DMS 273 treated with DMSO at 0.1 percent for 48 hours (cell line): ENCODE measurements around the gene ABCC8.

Experiments used
- DNase-seq: peaks from one replicate; lab custom pipeline; 2025; lab: John Stamatoyannopoulos, UW

ABCC8 gene

GRCh38 chr11:17386331-17387084 lies 90.1 kb downstream of the ABCC8 start:
- DNase-seq: no peak

DNA sequence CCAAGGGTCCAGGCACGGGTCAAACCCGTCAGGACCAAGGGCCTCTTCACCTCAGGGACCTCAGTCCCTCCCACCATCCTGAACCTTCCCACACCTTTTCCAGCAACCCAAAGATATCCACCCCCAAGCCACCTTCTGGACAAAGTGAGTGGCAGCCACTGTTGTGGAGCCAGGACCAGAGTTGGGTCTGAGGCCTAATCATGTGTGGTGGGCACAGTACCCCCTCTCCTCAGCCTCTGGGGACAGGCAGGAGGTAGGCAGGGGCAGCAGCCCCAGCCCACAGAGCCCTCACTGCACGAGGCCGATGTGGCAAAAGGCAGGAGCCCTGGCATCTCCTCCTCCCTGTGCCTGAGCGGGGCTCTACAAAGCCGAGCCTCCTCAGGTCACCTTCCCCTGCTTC lies 90.7 kb downstream of the ABCC8 start:
- no peak for DNase-seq

DNA sequence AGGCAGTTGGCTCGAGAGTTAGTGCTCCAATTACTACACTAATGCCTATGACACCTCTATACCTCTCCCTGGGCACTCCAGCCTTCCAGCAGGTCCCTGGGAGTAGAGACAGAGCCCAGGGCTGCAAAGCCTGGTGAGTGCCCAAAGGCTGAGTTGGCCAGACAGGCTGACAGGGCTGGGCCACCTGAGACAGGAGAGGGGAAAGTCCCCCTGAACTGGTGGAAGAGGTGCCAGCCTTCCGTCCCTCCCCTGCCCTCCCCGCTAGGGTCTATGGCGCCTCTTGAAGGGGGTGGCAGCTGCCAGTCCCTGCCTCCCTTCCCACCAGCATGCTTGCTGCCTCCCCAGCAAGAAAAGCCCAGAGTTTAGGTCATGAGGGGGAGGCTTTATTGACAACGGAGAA lies 91.2 kb downstream of the ABCC8 start:
- DNase-seq: no peak

GRCh38 chr11:17384002-17384511 lies 92.6 kb downstream of the ABCC8 start:
- peak; percentile 38 for DNase-seq

DNA sequence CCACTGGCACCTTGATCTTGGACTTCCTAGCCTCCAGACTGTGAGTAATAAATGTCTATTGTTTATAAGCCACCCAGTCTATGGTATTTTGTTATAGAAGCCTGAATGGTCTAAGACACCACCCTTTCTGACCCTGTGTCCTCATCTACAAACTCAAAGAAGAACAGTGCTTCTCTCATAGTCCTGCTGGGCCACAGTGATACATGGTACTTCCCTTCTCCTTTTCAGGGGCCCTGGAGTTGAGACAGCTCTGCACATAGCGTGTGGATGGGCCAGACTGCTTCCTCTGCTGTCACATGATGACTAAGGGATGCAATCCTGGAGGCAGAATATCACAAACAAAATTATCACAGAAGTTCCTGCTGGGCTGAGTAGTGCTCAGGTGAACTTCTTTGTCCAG lies 93.2 kb downstream of the ABCC8 start:
- no peak for DNase-seq

DNA sequence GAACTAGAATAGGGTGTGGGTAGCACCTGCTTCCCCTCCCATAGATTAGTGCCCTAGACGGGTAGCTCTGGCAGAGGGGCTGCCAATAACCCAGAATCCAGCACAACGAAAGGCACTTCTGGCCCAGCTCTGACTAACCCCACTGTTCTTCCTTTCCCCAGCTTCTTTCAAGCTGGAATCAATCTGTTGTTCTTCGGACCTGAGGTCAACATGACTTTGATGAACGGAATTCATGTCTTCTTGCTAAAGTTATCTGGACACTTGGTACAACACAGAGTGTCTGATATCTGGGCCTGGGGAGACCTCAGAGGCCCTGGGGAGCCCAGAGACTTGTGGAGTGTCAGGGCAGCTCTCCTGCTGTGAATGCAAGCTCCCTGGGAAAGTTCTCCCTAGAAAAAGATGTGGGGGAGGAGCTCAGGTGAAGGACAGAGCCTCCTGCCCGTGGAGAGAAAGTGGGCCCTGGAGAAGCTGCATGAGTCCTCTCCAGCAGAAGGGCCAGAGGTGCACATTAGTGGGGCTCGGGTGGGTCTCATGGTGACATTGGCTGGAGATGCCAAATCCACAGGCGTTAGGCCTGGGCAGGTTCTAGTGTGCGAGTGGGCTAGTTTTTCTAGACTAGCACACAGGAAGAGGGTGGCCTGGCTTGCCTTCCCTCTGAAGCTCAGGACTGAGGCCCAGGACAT lies 94.5 kb downstream of the ABCC8 start:
- DNase-seq: no peak

DNA sequence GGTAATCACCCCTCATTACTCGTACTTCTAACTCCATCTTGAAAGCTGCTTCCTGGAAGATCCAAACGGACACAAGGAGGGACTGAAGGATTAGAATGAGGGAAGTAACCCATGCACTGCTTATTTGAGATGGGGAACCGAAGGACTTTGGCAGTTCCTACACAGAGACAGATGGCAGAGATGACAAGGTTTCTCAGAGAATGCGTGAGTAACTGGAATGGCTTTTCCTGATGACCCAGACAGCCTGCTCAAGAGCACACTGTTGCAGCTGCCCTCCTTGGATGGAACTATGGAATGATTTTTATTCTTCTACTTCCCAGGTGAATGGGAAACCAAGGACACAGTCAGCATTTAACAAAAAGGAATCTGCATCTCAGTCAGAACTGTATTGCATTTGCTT lies 95.5 kb downstream of the ABCC8 start:
- no peak for DNase-seq

DNA sequence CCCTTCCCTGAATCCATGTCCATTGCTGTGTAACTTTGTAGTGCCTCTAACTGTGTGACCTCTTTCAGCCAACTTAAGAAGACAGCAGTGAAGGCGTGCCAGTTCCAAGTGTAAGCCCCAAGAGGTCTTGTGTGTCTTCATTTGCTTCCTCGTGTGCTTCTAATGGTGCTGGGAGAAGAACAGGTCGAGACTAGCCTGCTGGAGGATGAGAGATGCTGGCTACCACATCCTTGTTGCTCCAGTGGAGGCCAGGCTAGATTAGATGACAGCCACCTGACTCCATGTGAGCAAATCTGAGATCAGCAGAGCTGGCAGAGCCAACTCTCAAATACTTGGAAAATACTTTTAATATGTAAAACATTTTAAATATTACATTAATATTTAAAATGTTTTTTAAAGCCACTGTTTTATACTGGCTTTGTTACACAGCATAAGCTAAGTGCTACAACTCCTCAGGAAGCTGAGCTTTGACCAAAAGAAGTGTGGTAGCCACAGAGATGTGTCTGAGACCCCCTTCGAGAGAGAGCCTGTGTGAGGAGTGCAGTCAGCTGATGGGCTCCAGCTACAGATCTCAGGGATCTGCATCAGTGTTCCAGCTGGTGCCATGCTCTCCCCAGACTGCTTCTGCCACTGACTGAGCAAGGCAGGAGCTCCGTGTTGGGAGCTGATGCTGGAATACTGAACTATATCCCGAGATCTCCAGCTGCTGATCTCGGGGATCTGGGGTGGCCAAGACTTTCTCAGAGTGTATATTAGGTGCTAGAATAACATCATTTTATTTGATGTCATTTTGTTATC lies 97.1 kb downstream of the ABCC8 start:
- no peak for DNase-seq

DNA sequence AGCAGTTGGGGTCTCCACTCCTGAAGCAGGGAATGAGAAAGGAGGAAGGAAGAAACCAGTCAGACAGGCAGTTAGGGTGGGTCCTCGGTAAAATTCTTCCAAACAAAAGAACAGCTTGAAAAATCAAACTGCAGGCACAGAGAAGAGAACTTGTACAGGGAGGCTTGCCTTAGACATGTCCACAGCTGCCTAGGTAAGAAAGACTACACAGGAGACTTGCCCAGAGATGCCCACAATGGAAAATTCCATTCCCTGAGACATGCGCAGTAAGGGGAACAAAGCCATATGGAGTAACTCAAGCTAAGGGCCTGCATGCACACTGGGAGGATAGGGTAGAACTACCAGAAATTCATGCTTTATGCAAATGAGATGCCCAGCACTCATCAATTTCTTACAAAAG lies 98.0 kb downstream of the ABCC8 start:
- no peak for DNase-seq

- DNase-seq: no peak
Measured at GRCh38 chr11:17376493-17376892, 100.2 kb downstream of the ABCC8 start.

DNA sequence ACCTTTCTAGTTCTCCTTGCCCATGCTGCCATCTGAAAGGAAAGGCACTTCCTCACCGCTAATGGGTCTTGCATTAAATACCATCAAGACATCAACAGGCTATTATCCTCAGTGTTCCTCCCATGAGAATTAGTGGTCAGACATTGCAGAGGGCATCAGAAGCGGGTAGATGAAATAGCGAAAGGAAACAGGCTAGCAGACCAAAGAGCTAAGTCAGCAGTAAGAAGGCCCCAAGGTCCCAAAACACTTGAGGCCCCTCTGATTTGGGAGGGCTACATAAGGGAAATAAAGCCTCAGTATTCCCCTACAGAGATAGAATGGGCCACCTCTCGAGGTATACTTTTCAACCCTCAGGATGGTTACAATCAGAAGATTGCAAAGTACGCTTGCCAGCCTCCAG lies 101.1 kb downstream of the ABCC8 start:
- DNase-seq: no peak

DNA sequence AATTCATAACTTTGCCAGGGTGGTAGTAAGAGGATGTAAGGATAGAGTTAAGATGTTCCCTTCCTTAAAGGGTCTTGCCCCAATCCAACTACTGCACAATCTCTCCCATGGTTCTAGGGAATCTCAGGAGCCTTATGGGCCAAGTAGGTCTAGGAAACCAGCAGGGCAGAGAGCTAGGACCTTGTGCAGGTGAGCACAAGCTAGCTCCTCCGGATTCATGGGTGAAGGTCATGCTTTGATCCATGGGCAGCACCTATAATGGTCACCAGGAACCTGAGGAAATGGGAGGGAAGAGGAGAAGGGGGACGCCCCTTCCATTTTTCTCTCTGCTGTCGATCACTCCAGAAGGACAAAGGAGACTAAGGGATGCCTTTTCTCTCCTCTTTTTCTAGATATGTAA lies 105.0 kb downstream of the ABCC8 start:
- DNase-seq: no peak

GRCh38 chr11:17369684-17370243 lies 106.9 kb downstream of the ABCC8 start:
- DNase-seq: no peak

GRCh38 chr11:17369094-17369493 lies 107.6 kb downstream of the ABCC8 start:
- DNase-seq: no peak

- DNase-seq: no peak
Measured at GRCh38 chr11:17368551-17368950, 108.1 kb downstream of the ABCC8 start.

- DNase-seq: no peak
Measured at GRCh38 chr11:17366495-17366894, 110.2 kb downstream of the ABCC8 start.

GRCh38 chr11:17354601-17354991 lies 122.0 kb downstream of the ABCC8 start:
- no peak for DNase-seq

GRCh38 chr11:17353821-17354600 lies 122.6 kb downstream of the ABCC8 start:
- DNase-seq: no peak

DNA sequence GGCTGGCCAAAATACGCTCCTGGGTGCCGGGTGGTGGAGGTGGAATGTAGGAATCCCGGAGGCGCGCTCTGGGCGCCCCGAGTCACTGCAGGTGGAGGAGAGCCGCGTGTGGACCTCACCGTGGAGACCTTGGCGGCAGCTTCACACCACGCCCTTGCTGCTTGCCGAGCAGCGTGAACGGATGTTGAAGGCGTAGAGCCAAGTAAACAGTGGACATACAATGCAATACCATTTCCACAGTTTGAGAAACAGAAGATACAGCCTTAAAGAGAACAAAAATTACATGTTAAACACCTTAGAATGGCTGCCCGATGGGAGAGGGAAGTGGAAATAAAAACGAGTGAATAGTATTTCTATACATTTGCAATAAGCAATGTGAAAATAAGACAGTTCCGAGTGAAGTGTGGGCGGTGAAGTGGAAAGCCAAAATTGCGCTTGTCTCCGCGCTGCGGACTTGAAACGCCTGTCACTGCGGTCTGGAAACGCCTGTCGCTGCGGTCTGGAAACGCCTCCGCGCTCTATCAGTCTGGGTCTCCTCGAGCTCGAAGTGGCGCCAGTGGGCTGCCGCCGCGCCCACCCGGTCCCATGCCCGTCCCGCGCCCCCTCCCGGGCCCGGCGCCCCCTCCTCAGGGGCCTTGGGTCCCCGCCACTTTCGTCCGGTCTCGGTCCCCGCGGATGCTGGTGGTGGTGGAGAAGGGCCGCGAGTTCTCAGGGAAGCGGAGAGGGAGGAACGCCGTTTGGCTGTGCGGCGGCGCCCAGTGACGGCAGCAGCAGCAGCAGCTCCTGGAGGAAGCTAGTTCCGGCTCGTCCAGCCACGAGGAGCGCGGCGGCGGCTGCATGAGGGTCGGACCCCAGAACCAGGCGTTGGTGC lies 123.5 kb downstream of the ABCC8 start:
- peak; percentile 50 for DNase-seq

GRCh38 chr11:17351510-17352176 lies 125.0 kb downstream of the ABCC8 start, which contains the start of gene NCR3LG1:
Gene NCR3LG1, plus strand, starts transcription at chr11:17351800. Its CDS starts 170 bp downstream, at chr11:17351970.
- no peak for DNase-seq
